Heart right ventricle (tissue), 16 donors: ENCODE measurements around the gene ACSL5. TPM values are rescaled to one million over a fixed set of nuclear protein-coding genes. Genes with fewer than 3 reads are reported as not detected.
A peak's percentile ranks its signal among the peaks of the same experiment; 100 is the strongest.

ENCODE experiments used
- ATAC-seq, 8 donors: fragments of 200-7000 bp; cut with Tn5 transposase; one replicate each; pipeline ENCODE4 v1.9.1; 2020; ENCODE audit warnings: mild to moderate bottlenecking in 8 of 8, moderate library complexity in 8 of 8, moderate number of reproducible peaks in 1 of 8
- DNase-seq, 2 donors: peaks; one replicate each; pipeline ENCODE4 v3.0.0-alpha.2; 2020
- H3K27ac ChIP-seq, 10 donors: fragments of 200-600 bp; sonication (generic) in 2 of 10; one replicate each; pipeline versions ENCODE4 v1.5.0 to v1.8.0; 2020 to 2022; ENCODE audit warnings: mild to moderate bottlenecking in 3 of 10
- H3K27me3 ChIP-seq, 7 donors: fragments of 200-600 bp; one replicate each; pipeline ENCODE4 v1.8.0; 2021 to 2022; ENCODE audit warnings: mild to moderate bottlenecking in 2 of 7
- H3K36me3 ChIP-seq, 9 donors: fragments of 200-600 bp; sonication (generic) in 1 of 9; one replicate each; pipeline versions ENCODE4 v1.5.0 to v1.8.0; 2020 to 2022; ENCODE audit warnings: mild to moderate bottlenecking in 2 of 9
- H3K4me1 ChIP-seq, 9 donors: fragments of 200-600 bp; sonication (generic) in 1 of 9; one replicate each; pipeline versions ENCODE4 v1.5.0 to v1.8.0; 2020 to 2022; ENCODE audit warnings: mild to moderate bottlenecking in 4 of 9
- H3K4me3 ChIP-seq, 10 donors: fragments of 200-600 bp; sonication (generic) in 2 of 10; one replicate each; pipeline versions ENCODE4 v1.5.0 to v1.8.0; 2020 to 2022; ENCODE audit warnings: mild to moderate bottlenecking in 7 of 10, moderate library complexity in 2 of 10
- H3K9me3 ChIP-seq, 11 donors: fragments of 200-600 bp in 10 of 11; sonication (generic) in 2 of 11; one replicate each; pipeline versions ENCODE4 v1.5.0 to v1.8.0; 2013 to 2022; ENCODE audit warnings: mild to moderate bottlenecking in 2 of 11, control low read depth in 1 of 11, moderate library complexity in 1 of 11
- WGBS, 2 donors: extraction: QIAGEN DNeasy Blood & Tissue Kit; methylation state at CpG; one replicate each; pipeline ENCODE4 v1.1.7; 2013; ENCODE audit warnings: inconsistent platforms in 1 of 2; 5-methylcytosine and 5-hydroxymethylcytosine counted together
- intact Hi-C, 10 donors: fragments of 100-400 bp; cut with DNase I; formaldehyde crosslinking; loops; one replicate each; pipeline versions ENCODE4 v1.11.1 to v1.14.2; 2022
- polyA plus RNA-seq, 2 donors: library from polyadenylated mRNA; stranded (reverse); fragments of 200-250 nt; gene quantifications; one replicate each; pipeline ENCODE4 v1.2.3, GENCODE V29; 2013
- total RNA-seq, 10 donors: library from RNA; stranded (reverse); fragmentation: NEBNext Ultra II Directional in 3 of 10; extraction: Animal tissue kit (Norgen Biotek cat#: 25700) in 3 of 10; gene quantifications; one replicate each; pipeline versions ENCODE4 v1.2.1 to v1.2.4, GENCODE V29; 2021 to 2023
- TF ChIP-seq, protein P1 (sequence below), 9 donors: fragments of 200-600 bp; sonication (generic) in 2 of 9; IDR thresholded peaks; one replicate each; pipeline versions ENCODE4 v1.5.0 to v1.8.0; 2021 to 2022; ENCODE audit warnings: antibody characterized with exemption in 9 of 9, mild to moderate bottlenecking in 5 of 9, moderate library complexity in 1 of 9
- donor health status: Arrhythmogenic right ventricular cardiomyopathy.
- donor health status: ischemic (EF 13 %, LVEDD 7.1; RV severe dilation, severe dysfunction).
- donor health status: healthy with polysubstance abuse.
- donor health status: DM: no; HTN: yes; CAD: no.
- donor health status: DM: no; HTN: no; CAD: no.
- donor health status: ischemic (EF 25% LVEDD 6.9; RV normal size, moderate dysfunction).
- donor health status: ischemic (EF 25% LVEDD 5.7; RV mildly dilated, moderate dysfunction).
- donor health status: healthy.
- donor health status: DM: yes; HTN: yes; CAD: no.
- donor health status: Ischemic cardiomyopathy.
- donor health status: ischemic (EF 35%, LVEDD 5.7; RV mildly dilated, moderate dysfunction).
- donor health status: nonischemic (EF 11% LVEDD 7.7; RV severe dilation, severe dysfunction).
- donor health status: DM: yes; HTN: yes; CAD: no.
- donor health status: PGD.
- donor health status: ischemic (EF 29% LVEDD 5.4; RV normal size, mild dysfunction).
- donor health status: nonischemic (EF 23%, LVEDD 6.1; RV moderate dilation, normal function).

Gene ACSL5
- total and polyA plus RNA-seq, 12 donors = 3.1 to 17.4 (median 6.6) TPM

DNA sequence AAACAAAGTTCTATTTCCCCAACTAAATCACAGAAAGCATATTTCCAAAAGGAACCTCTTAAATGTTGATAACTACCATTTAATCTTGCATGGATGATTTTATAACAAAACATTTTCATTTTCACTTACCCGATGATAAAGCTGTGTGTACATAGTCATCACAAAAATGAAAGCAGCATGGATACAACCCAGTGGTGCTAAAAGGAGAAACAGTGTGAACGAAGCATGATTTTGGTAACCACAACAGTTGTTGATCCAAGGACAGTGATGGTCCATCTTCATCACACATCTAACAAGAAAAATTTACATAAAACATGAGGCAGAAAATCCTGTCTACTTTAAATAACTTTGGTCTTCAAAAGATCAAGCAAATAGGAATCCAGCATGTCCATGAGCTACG, 68.1 kb downstream of the ACSL5 start:
- H3K36me3 ChIP-seq = peaks cover 0 to 85% (median 33%) of the 10 kb centered on the region in 9 donors
- intact Hi-C loops = no loop called here

DNA sequence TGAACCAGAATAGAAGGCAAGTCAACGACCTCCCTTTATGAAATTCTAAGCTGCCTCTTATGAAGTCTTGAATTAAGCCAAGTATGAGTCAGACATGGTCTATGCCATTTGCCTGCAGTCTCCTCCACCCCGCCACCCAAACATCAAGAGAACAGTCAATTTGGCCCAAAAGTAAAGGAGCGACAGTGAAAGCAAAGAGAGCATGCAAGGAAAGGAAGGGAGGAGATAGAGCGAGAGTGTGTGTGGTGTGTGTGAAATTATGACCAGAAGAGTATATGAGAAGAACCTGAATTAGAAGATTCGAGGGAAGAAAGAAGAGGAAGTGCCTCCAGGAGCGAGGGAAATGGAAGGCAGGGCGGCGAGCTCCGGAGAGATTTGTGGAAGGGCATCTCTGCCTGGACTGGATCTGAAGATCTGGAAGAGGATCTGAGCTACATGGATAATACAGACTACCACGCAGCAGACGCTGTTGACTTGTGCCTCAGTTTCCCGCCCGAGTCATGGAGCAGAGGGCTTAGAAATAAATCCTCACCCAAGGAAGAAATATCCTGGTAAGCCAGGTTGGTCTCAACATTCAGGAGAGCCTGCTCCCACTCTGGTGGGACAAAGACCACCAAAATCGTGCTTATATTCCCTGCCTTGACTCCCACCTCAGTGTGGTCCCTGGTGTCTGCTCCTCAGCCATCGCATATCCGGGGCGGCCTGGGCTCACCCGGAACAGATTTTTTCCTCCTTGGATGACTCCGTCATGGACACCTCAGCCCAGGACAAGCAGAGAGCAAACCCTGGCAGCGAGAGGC, 72.3 kb downstream of the ACSL5 start:
- TF ChIP-seq, protein P1, sequence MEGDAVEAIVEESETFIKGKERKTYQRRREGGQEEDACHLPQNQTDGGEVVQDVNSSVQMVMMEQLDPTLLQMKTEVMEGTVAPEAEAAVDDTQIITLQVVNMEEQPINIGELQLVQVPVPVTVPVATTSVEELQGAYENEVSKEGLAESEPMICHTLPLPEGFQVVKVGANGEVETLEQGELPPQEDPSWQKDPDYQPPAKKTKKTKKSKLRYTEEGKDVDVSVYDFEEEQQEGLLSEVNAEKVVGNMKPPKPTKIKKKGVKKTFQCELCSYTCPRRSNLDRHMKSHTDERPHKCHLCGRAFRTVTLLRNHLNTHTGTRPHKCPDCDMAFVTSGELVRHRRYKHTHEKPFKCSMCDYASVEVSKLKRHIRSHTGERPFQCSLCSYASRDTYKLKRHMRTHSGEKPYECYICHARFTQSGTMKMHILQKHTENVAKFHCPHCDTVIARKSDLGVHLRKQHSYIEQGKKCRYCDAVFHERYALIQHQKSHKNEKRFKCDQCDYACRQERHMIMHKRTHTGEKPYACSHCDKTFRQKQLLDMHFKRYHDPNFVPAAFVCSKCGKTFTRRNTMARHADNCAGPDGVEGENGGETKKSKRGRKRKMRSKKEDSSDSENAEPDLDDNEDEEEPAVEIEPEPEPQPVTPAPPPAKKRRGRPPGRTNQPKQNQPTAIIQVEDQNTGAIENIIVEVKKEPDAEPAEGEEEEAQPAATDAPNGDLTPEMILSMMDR (IDR thresholded peaks at IDR 0.05) = peak in 1 of 9 donors; percentile 23
- DNase-seq (peak in 1 of 2 donors; percentile 12), ATAC-seq (peak in 2 of 8 donors; percentile 14 to 32)
- Histone ChIP-seq H3K27ac (peak overlapping the region; percentile 85 to 95 (median 90)), H3K4me1 (peaks cover 5 to 38% (median 27%) of the 10 kb centered on the region in 9 donors), H3K4me3 (peak overlapping the region; percentile 60 to 98 (median 78)), H3K27me3 (no peaks in the 10 kb centered on the region), H3K9me3 (no peaks in the 10 kb centered on the region), H3K36me3 (peaks cover 0 to 52% (median 14%) of the 10 kb centered on the region in 9 donors)
- WGBS, 2 donors = 6 to 7% methylated on average over 20 of the region's 20 CpGs
- intact Hi-C loops = loop anchor here in 2 of 10 donors (5.0 kb wide), 2 partner anchors 79 to 264 kb away; partner anchors contain the start of gene GPAM (in 1 of the 2)

More for the DNA sequence above, 68.1 kb downstream of the ACSL5 start:
- no peaks in the 10 kb centered on the region for H3K27me3 ChIP-seq
- H3K9me3 ChIP-seq = no peaks in the 10 kb centered on the region
- no peak overlapping the region for H3K27ac ChIP-seq
- no peak for ATAC-seq
- H3K4me3 ChIP-seq = no peak overlapping the region
- TF ChIP-seq, protein P1 (IDR thresholded peaks at IDR 0.05) = no peak
- no peak for DNase-seq
- 89% methylated on average over 3 of the region's 3 CpGs for WGBS, 2 donors
- H3K4me1 ChIP-seq = peaks cover 5 to 19% (median 13%) of the 10 kb centered on the region in 9 donors

DNA sequence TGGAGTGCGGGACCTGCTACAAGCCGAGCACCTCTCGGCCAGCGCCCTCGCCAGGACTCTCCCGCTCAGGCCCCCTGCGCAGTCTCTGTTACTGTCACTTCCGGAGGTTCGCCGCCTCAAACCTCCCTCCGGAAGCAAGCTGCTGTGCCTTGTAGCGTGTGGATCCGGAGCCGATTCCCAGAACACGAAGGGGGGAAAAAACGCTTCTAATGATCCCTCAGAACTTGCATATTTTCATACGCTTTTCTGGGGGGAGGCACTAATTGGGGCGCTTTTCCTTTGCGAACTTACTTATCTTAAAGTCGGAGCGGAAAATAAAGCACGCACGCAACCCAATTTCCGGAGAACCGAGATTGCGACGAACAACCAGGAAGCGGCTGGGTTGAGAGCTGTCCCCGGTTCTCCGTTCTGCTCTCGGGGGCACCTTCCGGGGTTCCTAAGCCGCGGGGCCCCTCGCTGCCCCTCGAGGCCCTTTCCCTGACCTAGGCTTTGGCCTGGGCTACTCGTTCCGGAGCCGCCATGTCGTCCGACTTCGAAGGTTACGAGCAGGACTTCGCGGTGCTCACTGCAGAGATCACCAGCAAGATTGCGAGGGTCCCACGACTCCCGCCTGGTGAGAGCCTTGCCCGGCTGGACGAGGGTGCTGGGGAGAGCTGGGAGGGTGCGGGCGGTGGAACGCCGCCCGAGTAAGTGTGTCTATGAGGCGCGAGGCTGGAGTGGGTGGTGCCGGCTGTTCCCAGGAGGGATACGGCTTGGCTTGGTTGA, 73.1 kb downstream of the ACSL5 start, which contains the start of the genes VTI1A and ZDHHC6:
TSS of gene VTI1A (plus strand) at position 361 of the 765 bp plus-strand sequence. CDS start at position 520, 159 bp downstream.
TSS of gene ZDHHC6 (minus strand) at position 60 of the 765 bp plus-strand sequence. CDS start 1,478 bp downstream, outside the sequence.
- Histone ChIP-seq H3K27ac (peak within 1 kb of the TSS; percentile 85 to 95 (median 90)), H3K9me3 (no peaks in the 10 kb centered on the region), H3K4me3 (peak within 1 kb of the TSS; percentile 60 to 98 (median 78)), H3K36me3 (peaks cover 0 to 46% (median 12%) of the 10 kb centered on the region in 9 donors), H3K27me3 (no peaks in the 10 kb centered on the region), H3K4me1 (peaks cover 5 to 38% (median 27%) of the 10 kb centered on the region in 9 donors)
- TF ChIP-seq, protein P1 (IDR thresholded peaks at IDR 0.05) = peak in 3 of 9 donors; percentile 43 to 49 (median 43)
- intact Hi-C loops = loop anchor here in 2 of 10 donors (5.0 kb wide), 2 partner anchors 80 to 265 kb away; partner anchors contain the start of gene GPAM (in 1 of the 2)
- WGBS, 2 donors = 0 to 1% methylated on average over 59 of the region's 59 CpGs
- peak; percentile 96 to 100 (median 98) for ATAC-seq
- peak; percentile 85 for DNase-seq

DNA sequence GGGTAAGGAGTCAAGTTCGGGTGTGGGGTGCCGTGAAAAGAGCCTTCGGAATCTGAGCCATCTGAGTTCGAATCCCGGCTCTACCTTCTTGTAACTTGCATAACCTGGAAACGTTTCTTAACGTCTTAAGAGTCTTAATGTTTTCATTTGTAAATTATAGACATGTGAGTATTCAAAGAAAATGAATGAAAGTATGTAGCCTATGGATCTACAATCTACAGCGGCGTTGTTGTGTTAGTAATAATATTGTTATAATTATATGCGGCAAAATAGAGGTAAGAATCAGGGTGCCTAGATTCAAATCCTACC, 73.7 kb downstream of the ACSL5 start:
- peak overlapping the region in 9 of 10 donors; percentile 88 to 95 (median 91) for H3K27ac ChIP-seq
- WGBS, 2 donors = 2 to 4% methylated on average over 10 of the region's 10 CpGs
- H3K36me3 ChIP-seq = peaks cover 0 to 40% (median 12%) of the 10 kb centered on the region in 9 donors
- H3K4me1 ChIP-seq = peaks cover 5 to 38% (median 27%) of the 10 kb centered on the region in 9 donors
- DNase-seq (no peak), ATAC-seq (no peak)
- intact Hi-C loops = loop anchor here in 2 of 10 donors (5.0 kb wide), 2 partner anchors 80 to 265 kb away; partner anchors contain the start of gene GPAM (in 1 of the 2)
- H3K4me3 ChIP-seq = peak overlapping the region; percentile 60 to 98 (median 78)
- no peaks in the 10 kb centered on the region for H3K9me3 ChIP-seq
- TF ChIP-seq, protein P1 (IDR thresholded peaks at IDR 0.05) = no peak
- H3K27me3 ChIP-seq = no peaks in the 10 kb centered on the region
